Stimulated activated CD4-positive, alpha-beta T cell treated with anti-CD3 and anti-CD28 coated beads, Interleukin-15, amount 100 ng/mL, for 1 hour (primary cell): Measurements from ENCODE around the gene SLC25A41.

ENCODE experiments used
- DNase-seq, 2 donors: peaks; one replicate each; pipeline ENCODE4 v3.0.0-alpha.2; 2020; ENCODE audit warnings: low read depth in 1 of 2, low spot score in 1 of 2

Gene SLC25A41

GRCh38 chr19:6376512-6377190 is 56.9 kb downstream of the SLC25A41 start:
- no peak for DNase-seq
